Hematopoietic multipotent progenitor cell treated with erythropoietin and hydrocortisone succinate and interleukin-3 and kit ligand, for 8 days (in vitro differentiated cells): ENCODE measurements around the gene SUGP2.
"Not testable (repeated sequence)": the region's sequence is repeated elsewhere in the genome, so short reads cannot be mapped to it uniquely, and the experiment has no call there.

ENCODE experiments used
- DNase-seq: peaks from one replicate; pipeline ENCODE4 v3.0.0-alpha.2; 2015

SUGP2 gene

GRCh38 chr19:18987456-18987855 lies 45.9 kb downstream of the SUGP2 start:
- no peak for DNase-seq

DNA sequence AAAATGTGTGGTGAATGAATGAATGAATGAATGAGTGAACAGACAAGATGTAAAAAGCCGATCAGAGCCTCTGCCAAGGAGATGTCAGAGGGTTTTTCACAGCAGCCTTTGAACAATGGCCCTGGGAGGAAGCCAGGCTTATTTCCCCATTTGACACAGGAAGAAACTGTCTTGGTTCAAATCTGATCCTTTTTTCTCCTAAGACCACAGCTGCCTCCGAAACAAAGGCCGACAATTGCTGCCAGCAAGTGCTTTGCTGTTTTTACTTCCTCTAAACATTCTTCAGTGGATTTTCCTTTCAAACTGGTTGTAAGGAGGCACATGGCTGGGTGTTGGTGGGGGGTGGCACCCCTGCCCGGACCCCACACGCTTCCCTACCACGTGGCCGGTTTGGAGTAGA lies 48.1 kb downstream of the SUGP2 start:
- no peak for DNase-seq

GRCh38 chr19:18984251-18984650 lies 49.1 kb downstream of the SUGP2 start:
- no peak for DNase-seq

DNA sequence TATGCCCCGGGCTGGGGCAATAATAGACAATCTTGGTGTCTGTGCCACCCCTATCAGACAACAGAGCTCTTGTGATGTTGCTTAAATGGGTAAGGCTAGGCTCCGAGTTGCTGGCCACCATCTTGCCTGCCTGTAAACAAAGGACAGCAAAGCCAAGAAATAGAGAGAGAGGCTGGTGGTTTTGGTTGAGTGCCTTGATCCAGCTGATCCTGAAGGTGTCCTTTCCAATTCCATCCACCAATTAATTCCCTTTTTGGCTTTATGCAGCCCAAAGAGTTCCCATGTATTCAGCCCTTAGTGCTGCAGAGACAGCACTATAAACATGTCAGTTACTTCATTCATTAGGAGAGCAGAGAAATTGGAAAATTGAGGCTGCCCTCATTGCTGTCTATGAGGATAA lies 50.6 kb downstream of the SUGP2 start:
- no peak for DNase-seq

DNA sequence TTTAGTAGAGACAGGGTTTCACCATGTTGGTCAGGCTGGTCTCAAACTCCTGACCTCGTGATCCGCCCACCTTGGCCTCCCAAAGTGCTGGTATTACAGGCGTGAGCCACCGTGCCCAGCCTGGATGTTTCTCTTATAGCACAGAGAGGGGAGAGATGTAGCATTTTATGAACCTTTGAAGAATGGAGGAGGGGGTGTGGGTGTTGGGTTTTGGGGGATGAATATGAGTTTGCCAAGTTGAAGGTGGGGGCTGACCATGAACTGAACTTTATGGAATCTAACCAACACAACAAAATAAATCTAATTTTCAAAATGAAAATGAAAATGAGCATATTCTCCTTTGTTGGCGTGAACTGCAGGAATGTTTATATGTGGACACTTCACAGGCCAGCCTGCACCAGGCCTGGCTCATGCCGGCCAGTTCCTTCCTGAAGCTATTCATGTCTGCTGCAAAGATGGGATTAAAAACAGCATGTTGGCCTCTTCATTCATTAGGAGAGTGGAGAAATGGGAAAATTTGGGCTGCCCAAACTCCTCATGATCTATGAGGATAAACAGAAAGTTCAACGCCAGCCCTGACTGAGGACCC lies 52.8 kb downstream of the SUGP2 start:
- DNase-seq = no peak

GRCh38 chr19:18978616-18979015 lies 54.7 kb downstream of the SUGP2 start:
- DNase-seq = no peak

DNA sequence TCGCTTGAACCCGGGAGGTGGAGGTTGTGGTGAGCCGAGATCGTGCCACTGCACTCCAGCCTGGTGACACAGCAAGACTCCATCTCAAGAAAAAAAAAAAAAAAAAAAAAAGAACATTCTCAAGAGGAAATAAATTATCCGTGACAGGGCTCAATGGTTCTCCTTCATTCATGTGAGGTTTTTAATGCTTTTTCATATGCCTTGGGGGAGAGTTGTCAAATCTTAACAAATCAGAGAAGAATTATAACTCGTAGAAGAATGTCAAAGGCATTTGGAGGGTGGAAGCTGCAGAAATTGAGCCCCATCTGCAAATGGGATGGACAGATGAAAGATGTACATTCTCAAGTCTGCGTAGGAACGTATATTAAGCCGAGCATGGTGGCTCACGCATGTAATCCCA lies 57.4 kb downstream of the SUGP2 start:
- no peak for DNase-seq

DNA sequence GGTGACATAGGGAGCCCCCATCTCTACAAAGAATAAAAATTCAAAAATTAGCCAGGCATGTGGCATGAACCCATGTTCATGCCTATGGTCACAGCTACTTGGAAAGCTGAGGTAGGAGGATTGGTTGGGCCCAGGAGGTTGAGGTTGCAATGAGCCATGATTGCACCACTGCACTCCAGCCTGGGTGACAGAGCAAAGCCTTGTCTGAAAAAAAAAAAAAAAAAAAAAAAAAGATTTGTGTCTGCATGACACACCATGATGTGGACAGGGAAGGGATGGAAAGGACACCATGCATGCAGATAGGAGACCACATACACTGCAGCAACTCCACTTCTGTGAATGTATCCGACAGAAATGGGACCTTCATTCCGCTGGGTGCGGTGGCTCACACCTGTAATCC lies 58.3 kb downstream of the SUGP2 start:
- no peak for DNase-seq

GRCh38 chr19:18972851-18973250 lies 60.5 kb downstream of the SUGP2 start:
- DNase-seq = no peak

DNA sequence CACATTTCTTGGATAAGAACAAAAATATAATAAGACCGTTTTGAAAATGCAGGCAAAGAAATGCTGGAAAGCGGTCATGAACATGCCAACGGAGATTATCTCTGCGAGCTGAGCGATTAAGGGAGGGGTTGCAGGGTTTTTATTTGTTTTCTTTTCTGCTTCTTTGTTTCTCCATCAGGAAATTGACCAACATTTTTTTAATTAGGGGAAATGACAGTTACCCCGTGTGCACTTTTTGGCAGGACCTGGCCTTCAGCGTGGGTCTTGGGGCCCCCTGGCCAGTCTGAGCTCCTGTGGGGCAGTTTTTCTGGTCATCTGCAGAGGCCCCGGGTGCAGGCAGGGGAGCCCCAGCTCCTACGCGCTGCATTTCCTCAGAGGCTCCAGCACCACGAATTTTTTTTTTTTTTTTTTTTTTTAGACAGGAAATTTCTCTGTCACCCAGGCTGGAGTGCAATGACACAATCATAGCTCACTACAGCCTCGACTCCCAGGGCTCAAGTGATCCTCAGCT lies 61.0 kb downstream of the SUGP2 start:
- no peak for DNase-seq

GRCh38 chr19:18969931-18970659 lies 63.2 kb downstream of the SUGP2 start:
- DNase-seq = no peak

DNA sequence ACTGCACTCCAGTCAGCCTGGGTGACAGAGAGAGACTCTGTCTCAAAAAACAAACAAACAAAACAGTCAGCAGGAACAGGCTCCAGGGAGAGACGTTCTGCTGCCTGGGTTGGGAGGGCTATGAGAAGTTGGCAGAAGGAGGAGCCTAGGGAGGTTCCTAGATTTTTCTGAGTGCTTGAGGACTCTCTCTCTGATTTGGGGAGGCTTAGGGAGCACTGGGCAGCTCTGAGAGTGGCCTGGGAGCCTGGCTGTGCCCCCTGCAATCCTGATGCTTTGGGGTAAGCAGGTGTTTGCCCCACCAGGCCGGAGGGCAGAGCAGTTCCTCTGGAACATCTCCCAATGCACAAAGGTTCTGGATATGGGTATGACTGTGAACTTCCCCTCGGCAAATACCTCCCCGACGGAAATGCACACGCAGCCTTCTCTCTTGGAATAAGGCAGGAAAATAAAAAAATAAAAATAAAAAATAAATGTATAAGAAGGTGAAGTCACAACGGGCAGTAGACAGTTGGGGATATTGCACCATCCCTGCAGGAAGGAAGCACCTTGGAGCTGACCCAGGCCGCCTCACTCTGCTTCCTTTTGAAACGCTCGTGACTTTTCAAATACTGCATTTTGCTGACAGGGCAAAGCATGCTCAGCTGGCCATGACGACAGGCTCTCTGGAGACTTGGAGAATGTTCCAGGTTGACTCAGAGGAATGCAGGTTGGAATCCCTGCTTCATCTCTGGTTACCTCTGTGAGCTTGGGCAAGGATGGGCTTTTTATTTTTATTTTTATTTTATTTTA lies 65.8 kb downstream of the SUGP2 start:
- DNase-seq = no peak

DNA sequence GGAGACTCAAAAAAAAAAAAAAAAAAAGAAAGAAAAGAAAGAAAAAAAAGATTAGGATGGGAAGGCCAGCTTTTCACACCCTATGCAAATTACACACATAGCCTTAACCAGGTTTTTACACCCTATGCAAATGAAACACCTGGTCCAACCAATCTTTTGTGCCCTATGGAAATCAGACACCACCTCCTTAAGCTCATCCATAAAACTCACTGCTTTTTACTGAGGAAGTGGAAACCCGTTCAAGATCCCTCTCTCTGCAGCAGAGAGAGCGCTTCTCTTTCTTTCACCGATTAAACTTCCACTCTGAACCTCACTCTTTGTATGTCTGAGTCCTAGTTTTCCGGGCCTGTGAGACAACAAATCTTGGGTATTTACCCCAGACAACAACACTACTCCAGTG lies 67.0 kb downstream of the SUGP2 start:
- no peak for DNase-seq

DNA sequence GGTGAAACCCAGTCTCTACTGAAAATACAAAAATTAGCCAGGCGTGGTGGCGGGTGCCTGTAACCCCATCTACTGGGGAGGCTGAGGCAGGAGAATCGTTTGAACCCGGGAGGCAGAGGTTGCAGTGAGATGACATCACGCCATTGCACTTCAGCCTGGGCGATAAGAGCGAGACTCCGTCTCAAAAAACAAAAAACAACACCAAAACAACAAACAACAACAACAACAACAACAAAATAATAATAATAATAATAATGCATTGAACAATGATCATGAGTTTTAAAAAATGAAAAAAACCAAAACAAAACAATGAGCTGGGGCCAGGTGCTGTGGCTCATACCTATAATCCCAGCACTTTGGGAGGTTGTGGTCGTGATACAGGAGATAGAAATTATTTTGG lies 69.2 kb downstream of the SUGP2 start:
- no peak for DNase-seq

DNA sequence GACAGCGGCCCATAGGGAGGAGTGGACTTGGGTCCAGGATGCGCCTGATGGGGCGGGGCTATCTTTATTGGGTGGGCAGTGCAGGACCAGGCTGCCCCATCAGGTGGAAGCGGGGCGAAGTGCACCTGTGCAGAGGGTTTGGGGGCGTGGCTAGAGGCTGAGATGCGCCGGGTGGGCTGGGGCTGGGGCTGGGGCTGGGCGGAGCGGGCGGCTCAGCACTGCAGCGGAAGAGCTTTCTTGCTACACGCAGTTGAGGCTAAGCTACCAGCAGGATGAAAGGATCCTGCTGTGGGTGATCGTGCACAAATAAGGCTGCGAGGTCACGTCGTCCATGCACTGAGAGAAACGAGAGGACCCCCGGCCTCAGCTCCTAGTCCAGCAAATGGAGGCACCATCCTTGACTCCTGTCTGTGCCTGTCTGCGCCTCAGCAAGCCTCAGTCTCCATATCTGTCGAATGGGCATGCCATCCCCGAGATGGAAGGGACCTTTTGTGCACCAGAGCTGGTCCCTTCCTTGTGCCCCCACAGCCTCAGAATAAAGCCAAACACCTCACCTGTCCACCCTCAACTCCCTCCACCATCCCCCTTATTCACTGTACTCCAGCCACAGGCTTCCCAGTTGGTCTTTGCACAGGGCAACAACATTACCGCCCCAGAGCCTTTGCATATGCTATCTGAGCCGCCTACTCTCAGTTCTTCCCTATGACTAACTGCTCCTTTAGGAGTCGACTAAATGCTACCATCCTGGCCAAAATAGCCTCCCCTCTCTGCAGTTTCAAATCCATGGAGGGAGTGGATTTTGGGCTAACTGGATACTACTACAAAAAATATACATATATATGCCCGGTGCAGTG lies 71.3 kb downstream of the SUGP2 start:
- DNase-seq = no peak

GRCh38 chr19:18960370-18960769 lies 72.9 kb downstream of the SUGP2 start:
- no peak for DNase-seq

GRCh38 chr19:18955042-18955441 lies 78.3 kb downstream of the SUGP2 start:
- no peak for DNase-seq

- no peak for DNase-seq
Observed at GRCh38 chr19:18954094-18954493, 79.2 kb downstream of the SUGP2 start.

DNA sequence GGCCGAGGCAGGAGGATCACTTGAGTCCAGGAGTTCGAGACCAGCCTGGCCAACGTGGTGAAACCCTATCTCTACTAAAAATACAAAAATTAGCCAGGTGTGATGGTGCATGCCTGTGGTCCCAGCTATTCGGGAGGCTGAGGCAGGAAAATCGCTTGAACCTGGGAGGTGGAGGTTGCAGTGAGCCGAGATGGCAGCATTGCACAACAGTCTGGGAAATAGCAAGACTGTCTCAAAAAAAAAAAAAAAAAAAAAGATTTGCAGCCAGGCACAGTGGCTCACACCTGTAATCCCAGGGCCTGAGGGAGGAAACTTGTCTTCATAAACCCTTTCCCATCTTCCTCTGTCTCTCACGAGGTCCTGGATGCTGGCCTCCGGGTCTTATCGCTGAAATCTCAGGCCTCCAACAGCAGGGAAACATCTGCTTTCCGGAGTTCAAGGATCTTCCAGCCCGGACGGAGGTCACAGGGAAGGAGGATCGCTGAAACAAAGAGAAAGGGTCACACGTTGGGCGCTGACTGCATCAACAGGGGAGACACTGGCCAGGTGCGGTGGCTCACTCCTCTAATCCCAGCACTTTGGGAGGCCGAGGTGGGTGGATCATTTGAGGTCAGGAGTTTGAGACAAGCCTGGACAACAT lies 80.8 kb downstream of the SUGP2 start:
- not testable (repeated sequence) for DNase-seq

GRCh38 chr19:18951721-18952281 lies 81.5 kb downstream of the SUGP2 start:
- no peak for DNase-seq

DNA sequence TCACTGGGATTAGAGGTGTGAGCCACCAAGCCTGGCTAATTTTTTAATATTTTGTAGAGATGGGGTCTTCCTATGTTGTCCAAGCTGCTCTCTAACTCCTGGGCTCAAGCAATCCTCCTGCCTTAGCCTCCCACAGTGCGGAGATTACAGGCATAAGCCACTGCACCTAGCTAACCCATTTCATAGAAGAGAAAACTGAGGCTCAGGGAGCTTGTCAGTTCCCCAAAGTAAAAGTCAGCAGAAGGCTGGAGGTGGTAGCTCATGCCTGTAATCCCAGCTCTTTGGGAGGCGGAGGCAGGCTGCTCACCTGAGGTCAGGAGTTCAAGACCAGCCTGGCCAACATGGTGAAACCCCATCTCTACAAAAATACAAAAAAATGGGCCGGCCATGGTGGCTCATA lies 83.5 kb downstream of the SUGP2 start:
- DNase-seq = no peak

DNA sequence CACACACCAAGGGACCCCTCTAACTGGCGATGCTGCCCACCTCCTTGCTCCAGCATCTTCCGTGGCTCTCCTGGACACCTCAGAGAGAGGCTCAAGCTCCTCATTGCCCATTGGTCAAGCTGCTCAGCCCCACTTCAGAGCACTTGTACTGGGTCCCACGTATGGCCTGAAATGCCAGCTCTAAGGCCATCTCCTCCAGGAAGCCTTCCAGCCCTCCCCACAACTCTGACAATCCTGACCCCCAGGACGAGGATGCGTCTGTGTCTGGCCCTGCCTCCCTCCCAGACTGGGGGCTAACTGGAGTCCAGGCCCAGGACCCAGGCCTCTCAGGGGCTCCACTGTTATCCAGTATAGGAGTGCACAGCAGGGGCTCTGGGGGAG lies 84.4 kb downstream of the SUGP2 start:
- no peak for DNase-seq
